ENCODE measurements around the gene ADGRG2. TPM values are rescaled to one million over a fixed set of nuclear protein-coding genes. Genes with fewer than 3 reads are reported as not detected.
"Not testable (repeated sequence)": the region's sequence is repeated elsewhere in the genome, so short reads cannot be mapped to it uniquely, and the experiment has no call there.

ADGRG2 gene
- total RNA-seq, 1 donor from 2014 or later = not detected

DNA sequence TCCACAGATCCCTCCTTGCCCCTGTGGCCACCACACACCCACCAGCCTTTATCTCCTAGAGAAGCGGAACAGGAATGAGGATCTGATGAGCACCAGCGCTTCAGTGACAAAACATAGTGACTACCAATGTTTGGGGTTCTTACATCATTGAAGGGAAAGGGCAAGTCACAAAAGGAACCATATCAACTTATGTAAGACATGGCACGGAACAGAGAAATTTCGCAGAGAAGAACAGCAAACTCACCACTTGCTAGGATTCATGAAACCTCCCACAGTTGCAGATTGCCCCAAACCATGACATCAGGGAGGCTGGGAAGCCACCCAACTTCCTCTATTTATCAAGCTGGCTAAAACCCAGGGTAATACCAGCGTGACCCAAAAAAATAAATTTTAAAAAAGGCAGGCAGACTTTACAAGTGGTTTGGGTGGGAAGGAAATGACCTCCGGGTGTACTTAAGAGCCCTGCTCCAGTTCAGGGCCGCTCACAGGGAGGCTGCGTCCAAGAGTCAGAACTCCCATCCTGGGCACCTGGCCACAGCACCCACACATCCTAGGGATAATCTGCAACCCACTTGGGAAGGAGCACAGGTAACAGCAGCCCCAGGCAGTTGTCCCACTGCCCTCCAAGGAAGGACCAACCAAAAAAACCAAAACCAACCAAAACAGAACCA lies 36.0 kb downstream of the ADGRG2 start:
- intact Hi-C loops (cut with micrococcal nuclease) = no loop called here

DNA sequence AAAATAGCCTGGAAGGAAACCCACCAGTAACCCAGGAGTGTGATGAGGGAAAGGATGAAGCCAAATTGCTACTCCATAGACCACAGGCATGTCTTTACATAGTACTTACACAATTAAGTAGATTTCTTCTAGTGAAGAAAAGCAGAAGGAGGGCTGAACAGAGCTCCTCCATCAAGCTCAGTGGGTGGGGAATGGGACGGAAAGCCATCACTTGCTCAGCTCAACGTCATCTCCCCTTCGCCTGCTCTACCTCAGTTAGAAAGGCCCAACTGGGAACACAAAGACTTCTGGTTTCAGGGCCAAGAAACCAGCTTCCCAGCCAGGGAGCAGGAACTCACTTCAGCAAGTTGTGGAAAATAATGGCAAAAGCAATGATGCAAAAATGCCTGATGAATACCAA lies 36.6 kb downstream of the ADGRG2 start:
- intact Hi-C loops (cut with micrococcal nuclease) = no loop called here

GRCh38 chrX:19075754-19076153 lies 46.5 kb downstream of the ADGRG2 start:
- intact Hi-C loops (cut with micrococcal nuclease) = no loop called here

DNA sequence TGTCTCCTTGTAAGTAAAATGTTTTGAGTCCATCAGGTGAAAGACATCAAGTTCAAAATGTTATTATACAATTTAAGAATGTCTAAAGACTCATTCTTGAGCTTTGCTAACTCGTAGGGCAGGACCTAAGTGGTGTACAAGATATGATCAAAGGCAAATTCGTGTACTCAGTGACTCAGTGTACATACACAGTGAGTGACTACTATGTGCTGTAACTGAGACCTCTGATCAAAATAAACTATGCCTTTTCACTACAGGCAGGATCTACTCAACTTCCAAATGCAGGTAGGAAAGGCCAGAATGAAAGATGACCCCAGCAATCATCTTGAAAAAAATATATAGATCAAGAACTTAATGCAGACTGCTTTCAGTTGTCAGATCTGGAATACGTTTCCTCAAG lies 49.9 kb downstream of the ADGRG2 start:
- intact Hi-C loops (cut with micrococcal nuclease) = no loop called here

GRCh38 chrX:19070555-19070994 lies 51.7 kb downstream of the ADGRG2 start:
- intact Hi-C loops (cut with micrococcal nuclease) = no loop called here

DNA sequence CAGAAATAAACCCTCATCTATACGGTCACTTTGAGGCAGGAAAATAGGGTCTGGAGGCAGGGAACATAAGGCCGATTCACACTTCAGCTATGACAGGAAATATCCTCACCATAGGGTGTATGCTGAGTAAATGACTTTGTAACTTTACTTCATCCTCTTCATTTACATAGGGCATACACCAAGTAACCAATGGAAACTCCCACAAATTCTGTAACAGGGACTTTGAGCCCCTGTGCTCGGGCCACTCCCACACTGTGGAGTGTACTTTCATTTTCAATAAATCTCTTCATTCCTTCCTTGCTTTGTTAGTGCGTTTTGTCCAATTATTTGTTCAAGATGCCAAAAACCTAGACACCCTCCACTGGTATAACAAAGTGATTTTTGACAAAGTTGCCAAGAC lies 55.3 kb downstream of the ADGRG2 start:
- intact Hi-C loops (cut with micrococcal nuclease) = not testable (repeated sequence)

DNA sequence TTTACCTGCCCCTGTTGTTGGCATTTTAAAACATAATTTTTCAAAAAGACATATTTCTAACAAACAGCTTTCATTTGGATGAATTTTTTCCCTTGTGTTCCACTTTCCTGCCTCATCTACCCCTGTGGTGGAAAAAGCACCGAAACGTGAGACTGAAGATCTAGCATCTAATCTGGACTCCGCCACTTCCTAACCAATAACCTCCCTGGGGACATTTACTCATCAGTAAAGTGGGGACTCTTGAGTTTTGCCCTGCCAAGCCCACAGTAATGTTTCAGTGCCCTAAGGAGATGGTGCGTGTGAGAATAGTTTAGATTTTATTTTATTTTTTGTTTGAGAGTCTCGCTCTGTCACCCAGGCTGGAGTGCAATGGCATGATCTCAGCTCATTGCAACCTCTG lies 56.7 kb downstream of the ADGRG2 start:
- intact Hi-C loops (cut with micrococcal nuclease) = no loop called here

DNA sequence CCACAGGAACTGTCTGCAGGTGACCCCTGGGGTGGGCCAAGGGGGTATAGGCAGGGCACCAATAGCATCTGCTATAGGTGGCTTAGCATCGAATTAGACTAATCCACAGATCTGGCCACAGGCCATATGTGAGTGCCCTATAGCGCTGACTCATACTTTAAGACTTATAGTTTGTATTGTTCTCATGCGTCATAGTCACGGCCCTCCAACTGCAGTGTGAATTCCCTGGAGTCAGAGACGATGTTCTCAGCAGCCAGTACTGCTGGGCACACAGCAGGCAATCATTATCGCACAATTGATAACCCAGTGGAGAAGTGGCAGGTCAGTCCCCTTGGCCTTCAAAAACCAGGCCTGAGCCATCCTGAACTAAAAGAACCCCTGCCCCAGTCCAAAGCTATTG lies 58.1 kb downstream of the ADGRG2 start:
- intact Hi-C loops (cut with micrococcal nuclease) = no loop called here

DNA sequence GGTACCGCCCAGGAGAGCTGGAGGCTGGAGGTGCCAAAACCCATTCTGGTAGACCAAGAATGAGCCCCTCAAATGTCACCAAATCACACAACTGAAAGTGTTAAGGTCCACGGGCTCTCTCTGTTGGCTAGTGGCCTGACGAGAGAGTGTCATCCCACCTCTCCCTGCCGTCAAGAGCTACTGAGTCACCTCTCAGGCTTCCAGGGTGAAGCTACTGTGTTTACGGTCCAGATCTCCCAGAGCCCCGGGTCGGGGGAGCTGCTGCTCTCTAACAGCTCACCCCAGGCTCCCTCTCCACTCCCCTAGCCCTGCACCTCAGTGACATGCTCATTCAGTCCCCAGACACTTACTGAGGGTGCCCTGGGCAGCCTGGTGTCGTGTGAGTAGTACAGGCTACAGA lies 59.2 kb downstream of the ADGRG2 start:
- intact Hi-C loops (cut with micrococcal nuclease) = no loop called here

GRCh38 chrX:19059067-19059466 lies 63.2 kb downstream of the ADGRG2 start:
- intact Hi-C loops (cut with micrococcal nuclease) = no loop called here

GRCh38 chrX:19057856-19058255 lies 64.4 kb downstream of the ADGRG2 start:
- intact Hi-C loops (cut with micrococcal nuclease) = no loop called here

- intact Hi-C loops (cut with micrococcal nuclease) = no loop called here
These were observed 73.2 kb downstream of the ADGRG2 start for GRCh38 chrX:19049110-19049509.

DNA sequence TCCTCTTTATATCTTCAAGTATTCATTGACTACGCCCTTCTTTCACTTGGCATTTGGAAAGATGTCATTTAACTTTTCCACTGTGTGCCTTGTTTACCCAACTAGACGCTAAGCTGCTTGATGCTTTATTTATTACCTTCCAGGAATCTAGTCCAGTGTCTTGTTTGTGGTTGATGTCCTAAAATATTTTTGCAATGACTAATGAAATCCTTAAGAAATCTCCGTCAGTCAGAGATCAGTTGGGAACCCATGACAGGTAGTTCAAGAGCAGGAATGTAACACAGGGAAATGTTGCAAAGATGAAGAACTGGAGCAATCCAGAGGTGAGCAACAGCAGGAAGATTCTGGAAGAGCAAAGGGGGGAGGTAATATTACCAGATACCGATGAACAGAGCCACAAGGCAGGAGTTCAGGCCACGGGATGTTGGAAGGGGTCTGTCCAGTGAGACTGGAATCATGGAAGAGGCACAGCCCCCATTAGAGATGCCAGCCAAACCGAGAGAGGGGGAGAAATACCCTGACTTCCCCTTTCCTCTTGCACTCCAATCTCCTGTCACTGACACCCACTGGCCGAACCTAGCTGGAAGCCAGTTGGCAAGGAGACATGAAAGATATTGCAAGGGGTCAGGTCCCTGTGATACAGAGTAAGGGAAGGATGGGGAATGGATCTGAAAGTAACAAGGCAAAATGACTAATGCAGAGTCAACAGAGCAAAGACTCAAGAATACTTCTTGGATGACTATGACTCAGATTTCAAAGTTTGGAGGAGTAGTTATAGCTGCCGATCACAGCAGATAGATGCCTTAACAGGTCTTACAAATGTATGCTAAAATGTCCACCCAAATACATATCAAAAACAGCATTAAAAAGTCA lies 75.7 kb downstream of the ADGRG2 start:
- intact Hi-C loops (cut with micrococcal nuclease) = no loop called here

DNA sequence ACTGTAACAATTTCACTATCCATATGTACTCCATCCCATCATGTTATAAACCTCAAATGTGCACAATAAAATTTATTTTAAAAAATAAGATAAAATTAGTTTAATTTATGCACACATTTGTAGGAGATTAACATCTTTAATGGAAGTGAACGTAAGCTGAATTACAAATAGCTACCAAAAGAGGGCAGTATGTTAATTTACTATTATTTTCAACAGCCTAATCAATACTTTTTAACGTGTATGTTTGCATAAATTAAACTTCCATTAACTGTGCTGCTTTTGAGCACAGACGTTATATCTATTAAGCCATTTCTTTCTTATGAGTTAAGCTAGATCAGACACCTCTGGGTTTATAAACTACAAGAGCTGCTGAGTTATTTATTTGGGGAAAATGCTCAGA lies 81.9 kb downstream of the ADGRG2 start:
- intact Hi-C loops (cut with micrococcal nuclease) = loop anchor here (1.0 kb wide), 1 partner anchor 294 kb away; no protein-coding TSS in a partner anchor

- intact Hi-C loops (cut with micrococcal nuclease) = no loop called here
These were observed 88.2 kb downstream of the ADGRG2 start for GRCh38 chrX:19034025-19034424.

- intact Hi-C loops (cut with micrococcal nuclease) = no loop called here
These were observed 91.5 kb downstream of the ADGRG2 start for GRCh38 chrX:19030805-19031204.

DNA sequence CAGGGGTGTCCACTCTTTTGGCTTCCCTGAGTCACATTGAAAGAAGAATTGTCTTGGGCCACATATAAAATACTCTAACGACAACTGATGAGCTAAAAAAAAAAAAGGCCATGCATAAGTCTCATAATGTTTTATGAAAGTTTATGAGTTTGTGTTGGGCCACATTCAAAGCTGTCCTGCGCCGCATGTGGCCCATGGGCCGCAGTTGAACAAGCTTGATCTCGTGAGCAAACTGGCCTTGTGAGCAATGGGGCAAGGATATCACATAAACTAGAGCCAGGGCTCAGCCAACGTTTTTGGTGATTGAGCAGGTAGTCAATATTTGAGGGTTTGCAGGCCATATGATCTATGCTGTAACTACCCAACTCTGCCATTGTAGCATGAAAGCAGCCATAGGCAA lies 93.7 kb downstream of the ADGRG2 start:
- intact Hi-C loops (cut with micrococcal nuclease) = no loop called here

- intact Hi-C loops (cut with micrococcal nuclease) = no loop called here
These were observed 97.9 kb downstream of the ADGRG2 start for GRCh38 chrX:19024366-19024765.

DNA sequence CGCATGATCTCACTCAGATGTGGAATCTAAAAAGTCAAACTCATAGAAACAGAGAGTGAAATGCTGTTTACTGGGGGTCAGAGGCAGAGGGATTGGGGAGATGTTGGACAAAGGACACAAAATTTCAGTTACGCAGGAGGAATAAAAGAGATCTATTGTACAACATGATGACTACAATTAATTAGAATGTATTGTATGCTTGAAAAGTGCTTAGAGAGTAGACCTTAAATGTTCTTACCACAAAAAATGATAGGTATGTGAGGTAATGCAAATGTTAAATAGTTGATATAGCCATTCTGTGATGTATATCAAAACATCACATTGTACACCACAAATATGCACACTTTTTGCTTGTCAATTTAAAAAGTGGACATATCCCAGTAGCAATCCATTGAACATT lies 102.3 kb downstream of the ADGRG2 start:
- intact Hi-C loops (cut with micrococcal nuclease) = no loop called here

DNA sequence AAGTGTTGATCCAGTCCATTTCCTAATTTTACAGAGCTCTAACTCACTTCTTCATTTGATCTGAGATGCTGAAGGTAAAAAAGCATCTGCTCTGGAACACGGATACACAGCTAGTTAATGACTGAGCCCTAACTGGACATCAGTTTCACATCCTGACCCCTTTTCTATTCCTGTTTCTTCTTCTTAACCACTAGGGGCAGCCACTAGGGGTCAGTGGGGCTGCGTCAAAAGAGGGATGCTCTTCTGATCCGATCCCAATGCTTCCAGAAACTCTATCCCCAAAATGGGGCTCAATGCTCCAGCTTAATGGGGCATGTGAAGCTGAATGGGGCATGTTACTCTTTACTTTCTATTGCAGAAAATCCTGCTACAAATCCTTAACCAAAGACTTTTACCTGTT lies 105.0 kb downstream of the ADGRG2 start:
- intact Hi-C loops (cut with micrococcal nuclease) = no loop called here

DNA sequence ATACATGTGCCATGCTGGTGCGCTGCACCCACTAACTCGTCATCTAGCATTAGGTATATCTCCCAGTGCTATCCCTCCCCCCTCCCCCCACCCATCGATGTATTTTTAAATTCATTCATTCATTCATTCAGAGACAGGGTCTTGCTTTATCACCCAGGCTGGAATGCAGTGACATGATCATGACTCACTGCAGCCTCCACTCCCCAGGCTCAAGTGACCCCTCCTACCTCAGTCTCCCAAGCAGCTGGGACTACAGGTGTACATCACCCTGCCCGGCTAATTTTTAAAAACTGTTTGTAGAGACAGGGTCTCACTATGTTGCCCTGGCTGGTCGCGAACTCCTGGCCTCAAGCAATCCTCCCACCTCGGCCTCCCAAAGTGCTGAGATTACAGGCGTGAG lies 105.7 kb downstream of the ADGRG2 start:
- intact Hi-C loops (cut with micrococcal nuclease) = not testable (repeated sequence)

DNA sequence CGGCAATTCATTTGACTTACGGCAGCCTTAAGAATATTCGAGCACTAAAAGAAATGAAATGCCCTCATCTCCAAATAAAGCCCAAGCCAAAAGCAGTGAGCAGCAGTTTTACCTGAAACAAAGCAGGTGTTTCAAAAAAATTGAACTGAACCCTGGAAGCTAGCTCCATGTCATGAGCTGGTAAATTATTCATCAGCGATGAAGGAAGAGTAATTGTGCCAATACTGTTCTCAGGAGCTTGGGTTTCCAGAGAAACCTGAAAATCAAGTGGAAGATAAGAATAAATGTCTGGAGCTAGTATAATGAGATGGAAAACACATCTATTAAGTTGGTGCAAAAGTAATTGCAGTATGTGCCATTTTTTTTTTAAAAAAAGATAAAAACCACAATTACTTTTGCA lies 114.4 kb downstream of the ADGRG2 start:
- intact Hi-C loops (cut with micrococcal nuclease) = no loop called here

DNA sequence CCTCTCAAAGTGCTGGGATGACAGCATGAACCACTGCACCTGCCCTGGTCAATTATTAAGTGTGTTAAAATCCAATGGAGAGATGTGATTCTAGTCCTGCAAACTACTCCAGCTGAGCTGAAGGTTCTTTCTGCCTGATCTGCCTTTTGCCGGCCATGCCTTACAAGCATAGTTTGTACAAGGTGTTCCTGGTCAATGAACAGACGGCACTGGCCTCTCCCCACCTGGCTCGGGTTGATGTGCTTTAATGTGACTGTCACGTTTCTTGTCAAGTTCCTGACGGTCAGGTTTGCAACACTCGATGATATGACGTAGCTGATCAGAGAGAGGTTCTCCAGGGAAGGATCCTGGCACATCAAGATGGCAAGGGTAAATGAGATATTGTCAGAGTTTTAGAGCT lies 115.3 kb downstream of the ADGRG2 start:
- intact Hi-C loops (cut with micrococcal nuclease) = no loop called here

Data from T-helper 1 cell treated with Interleukin-12 subunit alpha and Interleukin-12 subunit beta and Interleukin-4 antibody, amounts not matched to agents 30 ng/mL and 1 ng/mL, for 36 hours (primary cell).